HPDE6-E6E7 (cell line): ENCODE data around the gene PPP2R2C.

Experiments
- DNase-seq: peaks from one replicate; pipeline ENCODE4 v3.0.0; 2011; ENCODE audit warnings: missing footprints; ENCODE audit errors: extremely low spot score

The PPP2R2C gene

DNA sequence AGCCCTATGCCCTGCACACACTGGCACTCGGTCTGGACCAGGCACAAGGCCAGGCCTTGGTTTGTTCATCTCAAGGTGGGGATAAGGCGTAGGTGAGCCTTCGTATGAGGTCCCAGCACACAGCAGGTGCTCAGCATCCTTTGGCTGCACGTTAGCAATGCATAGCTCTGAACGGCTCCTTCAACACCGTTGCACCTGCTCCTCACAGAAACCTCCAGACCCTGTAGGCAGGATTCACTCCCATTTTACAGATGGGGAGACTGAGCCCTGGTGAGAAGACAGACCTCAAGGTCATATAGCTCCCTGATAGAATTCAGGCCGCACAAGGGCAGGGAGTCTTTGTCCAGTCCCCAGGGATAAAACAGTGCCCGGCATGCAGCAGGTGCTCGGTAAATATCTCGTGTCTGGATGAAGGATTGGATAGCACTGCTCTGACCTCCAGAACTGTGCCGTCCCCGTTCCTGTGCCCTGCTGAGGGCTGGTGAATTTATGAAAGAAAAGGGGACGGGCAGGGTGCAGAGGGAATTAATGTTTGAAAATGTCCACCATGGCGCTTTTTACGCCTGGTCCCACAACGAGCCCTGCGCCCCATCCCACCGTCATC lies 2.4 kb downstream of the PPP2R2C start:
- no peak for DNase-seq

DNA sequence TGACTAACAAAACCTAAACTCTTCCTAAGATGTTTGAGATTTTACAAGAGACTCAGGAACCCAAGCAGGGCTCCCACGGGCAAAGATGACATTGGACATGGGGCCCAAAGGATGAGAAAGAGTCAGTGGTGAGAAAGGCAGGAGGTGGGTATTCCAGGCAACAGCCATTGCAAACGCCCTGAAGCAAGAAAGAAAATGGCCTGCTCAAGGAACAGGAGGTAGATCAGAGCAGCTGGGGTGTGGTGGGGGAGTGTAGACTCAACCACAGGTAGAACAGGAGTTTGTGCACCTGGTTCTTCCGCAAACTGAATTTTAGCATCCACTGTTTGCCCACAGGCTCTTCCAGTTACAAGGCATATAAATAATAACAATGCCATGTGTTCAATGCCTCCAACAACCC lies 3.3 kb downstream of the PPP2R2C start:
- DNase-seq, result no peak

DNA sequence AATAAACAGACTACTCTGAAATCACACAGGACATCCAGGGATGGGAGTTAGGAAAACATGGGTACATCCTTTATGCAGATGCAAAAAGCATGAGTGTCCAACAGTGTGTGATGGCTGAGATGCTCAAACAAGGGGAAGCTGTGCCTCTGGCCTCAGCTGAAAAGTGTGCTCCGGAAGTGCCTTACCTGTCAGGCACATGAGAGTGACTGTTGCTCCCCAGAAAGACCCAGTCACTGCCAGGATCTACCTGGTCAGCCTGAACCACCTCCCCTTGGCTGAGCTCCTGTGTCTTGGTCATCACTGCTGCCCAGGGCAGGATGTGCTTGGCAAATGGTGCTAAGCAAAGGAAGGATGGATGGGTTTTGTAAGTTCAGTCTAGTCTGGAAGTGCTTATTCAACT lies 4.0 kb downstream of the PPP2R2C start:
- DNase-seq, result no peak

DNA sequence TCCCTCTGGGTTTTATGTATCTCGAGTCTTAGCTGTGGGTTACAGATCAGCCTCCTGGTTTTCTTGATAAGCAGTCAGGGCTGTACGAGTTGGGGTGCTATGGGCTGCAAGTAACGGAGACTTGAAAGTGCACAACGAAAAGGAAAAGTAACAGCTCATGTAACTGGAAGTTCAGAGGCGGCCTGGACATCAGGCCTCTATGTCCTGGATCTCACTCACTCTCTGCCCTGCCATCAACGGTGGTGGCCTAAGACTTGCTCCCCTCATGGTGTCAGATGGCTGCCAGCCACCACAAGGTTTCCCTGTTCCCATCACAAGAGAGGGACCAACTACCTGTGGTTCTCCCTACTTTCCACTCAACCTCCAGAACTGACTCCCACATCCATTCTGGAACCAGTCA lies 4.8 kb downstream of the PPP2R2C start:
- DNase-seq, result no peak

DNA sequence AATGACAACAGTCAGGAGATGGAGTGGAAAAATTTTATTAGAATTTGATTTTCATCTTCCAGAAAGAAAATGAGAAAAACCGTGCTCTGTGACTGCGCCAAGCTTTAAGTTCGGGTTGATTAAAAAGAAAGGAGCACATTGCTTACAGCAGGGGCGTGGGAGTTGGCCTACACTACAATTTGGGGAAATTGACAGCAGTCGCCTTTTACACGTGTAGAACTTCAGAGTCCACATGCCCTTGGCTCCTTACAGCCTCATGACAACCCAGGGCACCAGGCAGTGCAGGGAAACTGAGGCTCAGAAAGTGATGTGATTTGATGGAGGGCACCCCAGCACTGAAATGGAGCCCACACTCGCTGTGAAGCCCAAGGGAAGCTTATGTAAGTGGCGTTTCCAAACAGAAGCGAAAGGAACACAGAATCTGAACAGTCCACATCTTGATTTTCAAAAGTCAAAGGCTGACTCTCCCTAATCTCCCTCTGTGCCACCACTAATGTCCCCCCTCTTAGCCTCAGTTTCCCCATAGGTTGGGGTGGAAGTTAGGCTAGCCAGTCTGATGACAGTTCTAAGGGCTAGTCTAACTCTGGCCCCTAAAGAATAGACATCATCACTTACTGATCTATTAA lies 5.5 kb downstream of the PPP2R2C start:
- no peak for DNase-seq

DNA sequence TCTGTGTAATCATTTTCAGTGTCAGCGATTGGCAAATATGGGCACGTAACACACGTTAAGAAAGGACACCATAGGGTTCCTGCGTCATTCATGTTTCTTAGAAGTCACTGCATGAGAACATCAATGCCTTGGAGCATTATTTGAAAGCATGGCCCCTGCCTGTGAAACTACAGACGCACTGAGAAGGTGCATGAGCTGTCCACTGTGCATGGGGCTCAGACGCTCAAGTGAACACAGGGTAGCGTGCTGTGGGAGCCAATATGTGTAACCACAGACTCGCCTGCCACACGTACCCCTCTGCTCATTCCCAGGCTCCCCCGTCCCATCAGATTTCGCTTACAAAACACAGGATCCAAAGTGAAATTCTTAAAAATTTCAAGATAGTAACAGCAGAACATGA lies 6.5 kb downstream of the PPP2R2C start:
- no peak for DNase-seq

DNA sequence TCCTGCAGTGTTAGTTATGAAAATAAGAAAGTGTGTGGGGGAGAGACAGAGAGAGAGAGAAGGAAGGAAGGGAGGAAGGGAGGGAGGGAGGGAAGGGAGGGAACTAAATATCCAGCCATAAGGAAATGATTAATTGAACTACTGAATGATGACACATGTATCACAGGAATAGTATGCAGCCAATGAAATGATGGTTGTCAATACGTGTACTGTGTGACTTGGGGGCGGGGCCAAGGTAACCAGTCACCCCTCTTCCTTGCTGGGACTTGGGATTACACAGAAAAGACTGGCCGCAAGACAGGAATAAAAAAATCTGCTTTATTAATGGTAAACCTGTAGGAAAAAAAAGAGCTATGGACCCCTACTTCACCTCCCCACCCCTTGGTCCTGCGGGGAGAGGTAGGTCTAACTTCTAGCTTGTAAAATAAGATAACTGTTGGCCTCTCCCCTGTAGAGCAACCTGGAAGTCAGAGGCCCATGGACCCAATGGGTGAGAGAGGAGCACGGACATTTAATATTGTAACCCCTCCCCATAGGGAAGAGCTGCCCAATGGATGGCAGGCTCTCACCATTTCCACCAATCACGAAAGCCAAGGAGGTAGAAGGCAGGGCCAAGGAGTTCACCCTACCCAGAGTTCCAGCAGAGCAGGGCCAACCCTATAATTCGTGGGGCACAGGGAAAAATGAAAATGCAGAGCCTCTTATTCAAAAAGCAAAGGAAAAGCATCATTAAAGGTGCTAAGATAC lies 7.4 kb downstream of the PPP2R2C start:
- DNase-seq, result no peak

DNA sequence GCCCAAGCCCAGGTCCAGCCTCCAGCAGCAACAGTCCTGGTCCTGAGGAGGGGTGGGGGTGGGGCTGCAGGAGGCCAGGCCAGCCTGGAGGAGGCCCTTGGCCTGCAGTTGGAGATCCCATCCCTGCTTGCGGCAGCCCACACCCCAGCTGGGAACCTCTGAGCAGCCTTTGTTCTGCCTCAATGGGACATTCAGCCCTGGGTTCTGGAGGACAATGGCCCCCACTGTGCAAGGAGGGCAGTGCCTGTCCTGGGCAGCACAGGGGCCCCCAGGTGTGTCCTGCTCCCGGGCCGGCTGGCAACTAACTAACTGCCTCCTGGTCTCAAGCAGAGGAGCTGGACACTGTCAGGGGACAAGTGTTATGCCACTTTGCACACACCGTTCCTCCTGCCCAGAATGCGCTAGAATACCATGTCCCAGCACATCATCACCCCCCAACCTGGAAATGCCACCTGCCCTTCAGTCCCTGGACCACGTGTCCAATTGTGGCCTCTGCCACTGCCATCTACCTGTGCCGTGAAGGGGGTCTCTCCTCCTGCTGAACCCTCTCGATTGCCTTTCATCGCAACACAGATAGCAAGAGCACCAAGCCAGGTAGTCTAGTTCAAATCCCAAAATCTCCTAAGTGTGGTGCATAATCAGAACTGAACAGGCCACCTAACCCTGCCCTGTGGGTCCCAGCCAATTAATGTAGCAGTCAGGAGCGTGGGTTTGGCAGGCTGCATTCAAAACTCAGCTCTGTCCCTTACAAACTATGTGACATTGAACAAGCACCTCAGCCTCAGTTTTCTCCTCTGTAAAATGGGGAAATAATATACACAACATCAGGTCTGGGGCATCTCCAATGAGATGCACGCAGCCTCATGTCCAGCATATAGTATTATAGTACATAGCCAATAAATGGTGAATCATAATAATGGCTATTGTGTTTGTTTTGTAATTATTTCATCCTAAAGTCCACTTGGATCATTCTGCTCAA lies 8.8 kb downstream of the PPP2R2C start:
- DNase-seq, result no peak

DNA sequence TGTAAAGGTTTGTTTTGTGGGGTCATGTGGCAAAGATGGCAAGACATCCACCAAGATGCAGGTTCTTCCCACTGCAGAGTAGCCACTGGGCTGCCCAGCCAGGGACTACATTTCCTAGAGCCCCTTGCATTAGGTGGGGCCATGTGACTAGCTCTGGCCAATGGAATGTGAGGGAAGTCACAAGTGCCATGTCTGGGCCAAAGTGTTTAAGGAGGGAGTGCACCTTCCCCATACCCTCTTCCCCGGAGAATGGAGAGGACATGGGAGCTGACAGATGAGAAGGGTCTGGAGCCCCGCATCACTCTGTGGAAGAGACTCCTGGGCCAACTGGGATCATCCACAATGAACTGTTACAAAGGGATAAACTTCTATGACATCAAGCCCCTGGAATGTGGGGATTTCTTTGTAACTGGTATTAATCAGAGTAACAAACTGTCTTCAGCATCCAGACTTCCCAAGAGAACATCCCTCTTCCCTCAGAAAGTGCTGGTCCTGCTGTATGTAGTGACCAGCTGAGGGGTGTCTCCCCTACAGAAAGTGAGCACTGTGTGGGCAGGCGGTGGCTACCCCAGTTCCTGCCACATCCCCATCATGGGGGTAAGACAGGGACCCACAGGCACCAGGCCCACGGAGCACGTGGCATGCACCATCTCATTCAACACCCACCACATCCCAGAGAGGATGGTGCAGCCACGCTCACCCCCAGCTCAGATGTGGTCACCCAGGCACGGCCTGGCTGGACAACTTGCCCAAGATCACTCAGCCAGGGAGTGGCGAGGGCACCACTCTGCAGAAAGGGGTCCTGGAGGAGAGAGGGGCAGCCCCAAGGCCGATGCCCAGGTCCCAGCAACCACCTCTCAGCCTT lies 10.9 kb downstream of the PPP2R2C start:
- DNase-seq, result no peak

DNA sequence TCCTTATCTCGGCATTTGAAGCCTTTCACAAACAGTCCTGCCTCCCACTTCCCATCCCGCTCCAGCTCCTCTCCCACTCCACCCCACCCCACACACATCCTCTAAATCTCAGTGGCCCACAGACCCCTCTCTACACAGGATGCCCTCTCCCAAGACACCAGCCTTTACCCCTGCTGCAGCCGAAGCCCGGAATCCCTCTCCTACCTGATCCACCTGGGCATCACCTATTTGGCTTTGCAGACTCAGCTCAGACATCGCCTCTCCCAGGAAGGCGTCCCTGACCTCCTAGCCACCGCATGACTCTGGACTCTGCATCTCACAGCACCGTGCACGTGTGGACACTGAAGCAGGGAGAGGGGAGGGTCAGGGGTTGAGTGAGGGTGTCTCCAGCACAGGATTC lies 11.5 kb downstream of the PPP2R2C start:
- DNase-seq, result no peak

DNA sequence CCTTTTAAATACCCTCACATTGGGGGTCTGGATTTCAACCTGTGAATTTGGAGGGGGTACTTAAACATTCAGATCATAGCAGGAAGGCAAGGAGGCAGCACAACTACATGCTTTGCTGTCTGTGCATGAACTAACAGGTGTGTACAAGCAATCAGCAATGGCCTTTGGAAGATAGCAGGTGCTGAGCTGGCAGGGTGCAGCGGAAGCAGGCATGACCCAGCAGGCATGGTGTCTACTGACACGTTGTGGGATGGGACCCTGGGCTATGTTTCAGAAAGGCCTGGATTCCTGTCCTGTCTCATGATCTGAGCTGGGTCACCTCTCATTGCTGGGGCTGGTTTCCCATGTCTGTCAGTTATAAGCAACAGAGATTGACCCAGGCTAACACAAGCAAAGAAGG lies 13.9 kb downstream of the PPP2R2C start:
- no peak for DNase-seq

DNA sequence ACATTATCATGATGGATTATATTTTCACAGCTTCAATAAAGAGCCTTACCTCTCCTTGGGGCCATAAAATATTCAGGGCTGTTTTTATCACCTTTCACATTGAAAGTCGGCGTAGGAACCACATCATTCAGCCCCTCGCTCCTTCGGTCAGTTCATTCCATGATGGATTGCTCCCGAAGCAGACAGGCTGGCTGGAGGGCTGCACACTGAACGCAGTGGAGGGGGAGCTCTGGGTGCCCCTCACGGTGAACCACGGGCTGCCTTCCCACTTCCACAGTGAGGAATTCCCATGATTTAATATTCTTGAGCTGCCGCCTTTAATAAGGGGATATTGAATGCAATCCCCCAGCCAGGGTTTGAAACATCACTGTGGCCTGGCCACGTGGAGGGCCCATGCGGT lies 16.0 kb downstream of the PPP2R2C start:
- no peak for DNase-seq

DNA sequence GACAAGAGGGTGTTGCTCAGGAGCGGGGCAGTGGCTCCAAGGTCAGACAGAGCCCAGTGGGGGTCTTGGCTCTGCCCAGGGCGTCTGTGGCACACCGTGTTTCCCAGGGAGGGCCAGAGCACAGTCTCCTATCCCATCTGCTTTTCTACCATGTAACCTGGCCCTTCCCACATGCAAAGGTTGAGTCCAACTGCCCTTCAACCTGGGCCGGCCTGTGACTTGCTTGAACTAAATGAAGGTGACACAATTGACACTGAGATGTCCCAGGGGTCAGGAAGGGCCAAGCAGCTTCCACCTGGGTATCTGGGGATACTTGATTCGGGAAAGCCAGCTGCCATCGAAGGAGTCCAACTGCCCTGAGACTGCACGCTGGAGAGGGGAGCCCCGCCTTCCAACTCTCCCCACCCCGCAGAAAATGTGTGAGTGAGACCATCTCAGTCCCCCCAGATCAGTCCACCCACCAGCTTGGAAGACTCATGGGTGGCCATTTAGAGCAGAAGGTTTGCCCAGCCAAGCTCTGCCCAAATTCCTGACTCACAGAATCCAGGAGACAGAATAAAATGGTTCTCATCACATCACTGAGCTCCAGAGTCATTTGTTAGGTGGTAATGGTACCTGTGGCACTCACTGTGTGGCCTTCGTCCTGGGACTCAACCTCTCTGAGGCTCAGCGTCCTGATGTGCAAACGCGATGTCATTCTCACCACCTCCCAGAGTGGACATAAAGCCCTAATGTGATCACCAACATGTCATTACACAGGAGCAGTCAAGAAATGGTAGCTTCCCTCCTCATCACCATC lies 18.1 kb downstream of the PPP2R2C start:
- no peak for DNase-seq

DNA sequence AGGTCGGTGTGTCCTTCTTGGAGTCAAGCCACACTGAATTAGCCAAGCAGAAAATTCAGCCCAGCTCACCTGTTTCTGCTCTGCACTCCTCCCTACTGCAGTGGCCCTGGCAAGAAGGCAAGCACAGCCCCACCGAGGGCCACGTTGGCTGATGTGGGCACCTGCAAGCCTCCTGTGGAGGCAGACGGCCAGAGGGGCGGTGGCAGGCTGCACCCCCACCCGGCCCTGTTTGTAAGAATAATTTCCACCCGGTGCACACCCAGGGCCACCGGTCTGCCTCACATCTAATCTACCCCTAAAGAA lies 18.8 kb downstream of the PPP2R2C start:
- no peak for DNase-seq

DNA sequence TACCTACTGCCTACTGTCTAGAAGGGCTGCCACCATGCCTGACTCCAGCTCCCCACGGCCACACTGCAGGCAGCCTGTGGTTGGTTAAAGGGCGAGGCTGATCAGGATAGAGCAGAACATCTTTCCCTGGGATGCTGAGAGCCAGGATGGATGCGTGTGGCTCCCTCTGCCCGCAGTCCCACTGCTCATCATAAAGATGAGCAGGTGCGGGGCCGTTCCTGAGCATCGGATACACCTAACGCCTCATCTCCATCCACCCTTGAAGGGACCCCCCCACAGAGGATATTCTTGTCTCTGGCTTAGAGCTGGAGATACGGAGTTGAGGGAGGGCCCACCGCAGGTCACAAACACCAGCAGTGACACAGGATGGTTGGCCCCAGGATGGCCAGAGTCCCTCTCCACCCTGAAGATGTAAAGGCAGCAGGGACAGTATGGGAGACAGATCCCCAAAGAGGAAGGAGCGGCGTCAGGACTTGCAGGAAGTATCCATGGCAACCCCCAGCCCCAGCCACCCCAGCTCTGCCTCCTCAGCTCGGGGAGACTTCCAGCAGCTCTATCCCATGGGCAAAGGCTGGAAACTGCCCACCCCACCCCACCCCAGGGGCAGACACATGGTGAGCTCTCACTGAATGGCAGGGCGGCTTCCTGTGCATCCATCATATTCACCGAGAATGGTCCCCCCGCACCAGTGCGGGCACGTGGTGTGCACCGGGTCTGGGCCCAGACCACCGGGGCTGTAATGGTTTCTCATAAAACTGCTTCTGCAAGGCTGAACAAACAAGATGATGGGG lies 19.3 kb downstream of the PPP2R2C start:
- DNase-seq, result no peak

DNA sequence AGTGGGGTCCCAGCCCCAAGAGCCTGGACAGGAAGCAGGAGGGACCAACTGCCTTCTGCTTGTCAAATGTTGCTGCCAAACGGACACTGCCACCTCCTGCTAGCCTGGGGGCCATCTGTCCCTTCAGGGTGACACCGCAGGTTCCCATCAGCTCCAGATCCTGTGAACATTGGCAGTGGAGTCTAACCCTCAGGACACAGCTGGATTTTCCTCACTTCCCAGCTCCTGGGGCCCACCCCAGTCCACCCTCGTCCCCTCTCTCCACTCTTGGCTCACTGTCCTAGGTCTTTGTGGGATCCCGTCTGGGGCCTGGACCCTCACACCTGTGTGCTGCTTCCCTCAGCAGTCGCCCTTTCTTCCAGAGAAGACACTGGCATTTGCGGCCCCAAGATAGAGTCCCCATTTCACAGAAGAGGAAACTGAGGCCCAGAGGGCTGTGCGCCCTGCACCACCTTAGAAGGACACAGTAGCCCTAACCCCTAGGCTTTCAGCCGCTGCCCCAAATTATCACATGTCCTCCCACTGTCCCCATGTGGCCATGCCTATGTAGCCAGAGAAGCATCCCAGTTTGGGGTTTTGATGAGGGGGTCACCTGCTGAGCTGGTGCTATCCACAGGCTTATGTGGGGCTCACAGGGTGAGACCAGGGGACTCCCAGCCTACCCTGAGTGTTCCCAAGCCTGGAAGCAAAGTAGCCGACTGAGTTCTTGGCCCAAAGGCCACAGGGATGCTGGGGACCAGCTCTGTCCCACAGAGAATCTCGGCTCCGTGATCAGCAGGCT lies 20.1 kb downstream of the PPP2R2C start:
- DNase-seq, result no peak

DNA sequence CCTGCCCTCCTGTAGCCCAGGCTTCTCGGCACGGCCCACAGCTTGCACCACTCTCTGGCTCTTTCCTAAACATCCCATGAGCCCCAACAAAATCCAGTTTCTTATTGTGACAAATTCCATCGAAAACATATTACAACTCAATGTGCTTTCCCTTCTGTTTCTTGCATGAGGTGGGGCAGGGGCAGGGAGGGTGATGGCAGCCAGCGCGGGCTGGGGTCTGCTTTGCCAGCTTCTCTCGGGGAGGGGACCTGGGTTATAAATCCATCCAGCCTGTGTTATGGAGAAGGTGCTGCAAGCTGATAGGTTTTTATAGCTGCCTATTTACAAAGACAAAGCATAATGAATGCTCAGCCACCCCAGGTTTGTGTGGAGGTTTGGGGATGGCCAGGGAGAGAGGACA lies 21.1 kb downstream of the PPP2R2C start:
- no peak for DNase-seq

DNA sequence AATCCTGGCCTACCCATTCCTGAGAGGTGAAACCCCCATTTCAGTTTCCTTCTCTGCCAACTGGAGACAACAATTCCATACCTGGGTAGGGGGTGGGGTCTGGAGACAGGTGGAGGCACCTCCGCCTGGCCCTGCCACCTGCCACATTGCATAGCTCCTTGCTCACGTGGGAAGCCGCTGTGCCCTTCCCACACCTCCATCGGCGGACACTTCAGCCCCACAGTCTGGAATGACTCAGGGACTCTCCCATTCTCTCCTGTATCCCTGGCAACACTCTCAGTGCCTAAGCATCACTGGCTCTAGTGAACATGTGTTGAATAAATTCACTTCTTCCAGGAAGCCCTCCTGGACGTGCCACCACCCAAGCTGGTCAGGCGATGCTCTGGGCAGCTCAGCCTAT lies 21.7 kb downstream of the PPP2R2C start:
- no peak for DNase-seq
